Hepatocyte (in vitro differentiated cells): Measurements from ENCODE around the gene ADISSP.

Source experiments
- CTCF ChIP-seq: fragments of 200-600 bp; sonication (generic); IDR thresholded peaks from 2 replicates; pipeline ENCODE4 v1.5.1; 2016; ENCODE audit warnings: antibody characterized with exemption, mild to moderate bottlenecking; ENCODE audit not compliant: poor library complexity
- EZH2 ChIP-seq: fragments of 200-600 bp; sonication (generic); IDR thresholded peaks from 2 replicates; pipeline ENCODE4 v1.6.1; 2016; ENCODE audit warnings: antibody characterized with exemption, mild to moderate bottlenecking, borderline replicate concordance
- EZH2phosphoT487 ChIP-seq: fragments of 200-600 bp; sonication (generic); IDR thresholded peaks from one replicate; pipeline ENCODE4 v1.6.1; 2018; ENCODE audit warnings: antibody characterized with exemption, mild to moderate bottlenecking, low read depth, moderate library complexity; ENCODE audit not compliant: unreplicated experiment, severe bottlenecking

GRCh38 chr20:3755269-3755668, 12.3 kb downstream of the ADISSP start:
- TF ChIP-seq CTCF, result no peak
- TF ChIP-seq EZH2phosphoT487, result no peak
- TF ChIP-seq EZH2, result no peak
